SHP77 treated with DMSO at 0.1 percent for 48 hours (cell line): ENCODE data around the gene KRT16.
"Not testable (repeated sequence)": the region's sequence is repeated elsewhere in the genome, so short reads cannot be mapped to it uniquely, and the experiment has no call there.

ENCODE experiments used
- DNase-seq: peaks from one replicate; lab custom pipeline; 2025; lab: John Stamatoyannopoulos, UW

KRT16 gene

GRCh38 chr17:41627316-41628072 lies 14.9 kb upstream of the KRT16 start:
- no peak for DNase-seq

- DNase-seq: not testable (repeated sequence)
Observed at GRCh38 chr17:41626914-41627295, 14.3 kb upstream of the KRT16 start.

GRCh38 chr17:41626028-41626913 lies 13.7 kb upstream of the KRT16 start:
- not testable (repeated sequence) for DNase-seq

GRCh38 chr17:41625602-41626001 lies 13.0 kb upstream of the KRT16 start:
- no peak for DNase-seq

GRCh38 chr17:41624208-41625101 lies 11.9 kb upstream of the KRT16 start, which contains the start of gene KRT17:
TSS of gene KRT17 (minus strand) at chr17:41624575. CDS start at chr17:41624509, 66 bp downstream.
- DNase-seq: no peak

- DNase-seq: not testable (repeated sequence)
Observed at GRCh38 chr17:41623184-41623861, 10.8 kb upstream of the KRT16 start.

GRCh38 chr17:41622340-41623183 lies 10.0 kb upstream of the KRT16 start:
- DNase-seq: not testable (repeated sequence)

- DNase-seq: no peak
Observed at GRCh38 chr17:41621916-41622315, 9.3 kb upstream of the KRT16 start.

- DNase-seq: not testable (repeated sequence)
Observed at GRCh38 chr17:41621435-41621817, 8.9 kb upstream of the KRT16 start.

- DNase-seq: no peak
Observed at GRCh38 chr17:41620583-41621434, 8.2 kb upstream of the KRT16 start.

GRCh38 chr17:41619927-41620582 lies 7.5 kb upstream of the KRT16 start:
- not testable (repeated sequence) for DNase-seq

- DNase-seq: no peak
Observed at GRCh38 chr17:41619036-41619926, 6.7 kb upstream of the KRT16 start.

GRCh38 chr17:41618341-41619035 lies 5.9 kb upstream of the KRT16 start:
- no peak for DNase-seq

- DNase-seq: no peak
Observed at GRCh38 chr17:41617698-41618097, 5.1 kb upstream of the KRT16 start.

GRCh38 chr17:41617136-41617535 lies 4.6 kb upstream of the KRT16 start:
- no peak for DNase-seq

- DNase-seq: not testable (repeated sequence)
Observed at GRCh38 chr17:41616486-41616885, 3.9 kb upstream of the KRT16 start.

GRCh38 chr17:41615454-41615853 lies 2.9 kb upstream of the KRT16 start:
- DNase-seq: no peak
